Adrenal gland (tissue), 12 donors: ENCODE measurements around the gene PLA2G2E. TPM values are rescaled to one million over a fixed set of nuclear protein-coding genes. Genes with fewer than 3 reads are reported as not detected.

Experiments
- DNase-seq, 7 donors: peaks; one replicate each; pipeline ENCODE4 v3.0.0-alpha.2; 2019 to 2020
- H3K27ac ChIP-seq, 5 donors: fragments of 200-600 bp; sonication (generic) in 4 of 5; 1 replicate in 3 of 5; 2 replicates in 2 of 5; pipeline versions ENCODE4 v1.5.1 to v1.8.0; 2016 to 2020; ENCODE audit warnings: mild to moderate bottlenecking in 1 of 5
- H3K27me3 ChIP-seq: fragments of 200-600 bp; 2 replicates; pipeline ENCODE4 v1.8.0; 2021
- H3K36me3 ChIP-seq, 2 donors: fragments of 200-600 bp; replicated peaks in 1 of 2; 1 replicate in 1 of 2; 2 replicates in 1 of 2; pipeline versions ENCODE4 v1.5.1 to v1.8.0; 2018 to 2022
- H3K4me1 ChIP-seq, 2 donors: fragments of 200-600 bp; replicated peaks in 1 of 2; 1 replicate in 1 of 2; 2 replicates in 1 of 2; pipeline versions ENCODE4 v1.5.1 to v1.8.0; 2018 to 2021
- H3K4me3 ChIP-seq, 4 donors: fragments of 200-600 bp; sonication (generic) in 3 of 4; one replicate each; pipeline ENCODE4 v1.5.1; 2016 to 2018
- H3K9me3 ChIP-seq, 3 donors: fragments of 200-600 bp; sonication (generic) in 1 of 3; replicated peaks in 1 of 3; 1 replicate in 2 of 3; 2 replicates in 1 of 3; pipeline versions ENCODE4 v1.5.1 to v1.8.0; 2016 to 2021
- POLR2A ChIP-seq, 2 donors: fragments of 450-650 bp; IDR thresholded peaks; one replicate each; pipeline ENCODE4 v1.6.1; 2017; ENCODE audit warnings: antibody characterized with exemption in 2 of 2, mild to moderate bottlenecking in 2 of 2, moderate library complexity in 1 of 2
- WGBS, 4 donors: extraction: QIAGEN DNeasy Blood & Tissue Kit in 2 of 4; methylation state at CpG; one replicate each; pipeline versions ENCODE4 v1.1.5 to v1.1.7; 2013 to 2017; 5-methylcytosine and 5-hydroxymethylcytosine counted together
- intact Hi-C, 2 donors: fragments of 100-400 bp; cut with DNase I; formaldehyde crosslinking; loops; one replicate each; pipeline versions ENCODE4 v1.14.1 to v1.15.0; 2022 to 2023
- polyA plus RNA-seq, 3 donors: library from polyadenylated mRNA; stranded (reverse); fragments of 200-250 nt in 2 of 3; fragments of 350-450 nt in 1 of 3; fragmentation: Illumina TruSeq in 1 of 3; extraction: RNeasy Lipid Tissue Mini Kit (QIAGEN cat#74804) in 1 of 3; gene quantifications; one replicate each; pipeline ENCODE4 v1.2.3, GENCODE V29; 2013 to 2014
- total RNA-seq, 9 donors: library from RNA; depleted of rRNA in 4 of 9; stranded (reverse); fragments of >200 nt in 4 of 9; fragments of 120-200 nt in 1 of 9; fragmentation: NEBNext Ultra II Directional in 1 of 9; extraction: Animal tissue kit (Norgen Biotek cat#: 25700) in 1 of 9; gene quantifications; one replicate each; pipeline versions ENCODE4 v1.1.0 to v1.2.4, GENCODE V29; 2013 to 2023
- TF ChIP-seq, protein P1 (sequence below), 6 experiments: fragments of 450-650 bp in 4 of 6; fragments of 200-600 bp in 2 of 6; sonication (generic) in 1 of 6; IDR thresholded peaks; 1 replicate in 5 of 6; 2 replicates in 1 of 6; pipeline versions ENCODE4 v1.5.1 to v1.8.0; 2016 to 2021; ENCODE audit warnings: antibody characterized with exemption in 6 of 6, mild to moderate bottlenecking in 2 of 6, moderate library complexity in 1 of 6
- donor health status: healthy with polysubstance abuse.
- donor health status: Bipolar disorder and iron deficiency.
- donor health status: DM: yes; HTN: yes; CAD: no.
- donor health status: DM: no; HTN: no; CAD: no.
- donor health status: DM: no; HTN: no; CAD: no.
- donor health status: DM: yes; HTN: yes; CAD: no.

PLA2G2E gene
- total and polyA plus RNA-seq, 12 donors: not detected

GRCh38 chr1:19925342-19926070 lies 2.1 kb upstream of the PLA2G2E start:
- Histone ChIP-seq H3K27me3 (no peaks in the 10 kb centered on the region), H3K27ac (no peak overlapping the region), H3K36me3 (no peaks in the 10 kb centered on the region), H3K4me1 (no peaks in the 10 kb centered on the region), H3K9me3 (no peaks in the 10 kb centered on the region), H3K4me3 (no peak overlapping the region)
- TF ChIP-seq, protein P1, sequence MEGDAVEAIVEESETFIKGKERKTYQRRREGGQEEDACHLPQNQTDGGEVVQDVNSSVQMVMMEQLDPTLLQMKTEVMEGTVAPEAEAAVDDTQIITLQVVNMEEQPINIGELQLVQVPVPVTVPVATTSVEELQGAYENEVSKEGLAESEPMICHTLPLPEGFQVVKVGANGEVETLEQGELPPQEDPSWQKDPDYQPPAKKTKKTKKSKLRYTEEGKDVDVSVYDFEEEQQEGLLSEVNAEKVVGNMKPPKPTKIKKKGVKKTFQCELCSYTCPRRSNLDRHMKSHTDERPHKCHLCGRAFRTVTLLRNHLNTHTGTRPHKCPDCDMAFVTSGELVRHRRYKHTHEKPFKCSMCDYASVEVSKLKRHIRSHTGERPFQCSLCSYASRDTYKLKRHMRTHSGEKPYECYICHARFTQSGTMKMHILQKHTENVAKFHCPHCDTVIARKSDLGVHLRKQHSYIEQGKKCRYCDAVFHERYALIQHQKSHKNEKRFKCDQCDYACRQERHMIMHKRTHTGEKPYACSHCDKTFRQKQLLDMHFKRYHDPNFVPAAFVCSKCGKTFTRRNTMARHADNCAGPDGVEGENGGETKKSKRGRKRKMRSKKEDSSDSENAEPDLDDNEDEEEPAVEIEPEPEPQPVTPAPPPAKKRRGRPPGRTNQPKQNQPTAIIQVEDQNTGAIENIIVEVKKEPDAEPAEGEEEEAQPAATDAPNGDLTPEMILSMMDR (IDR thresholded peaks at IDR 0.05): no peak
- no peak for TF ChIP-seq POLR2A (IDR thresholded peaks at IDR 0.05)
- intact Hi-C loops: no loop called here
- 68 to 76% (median 71%) methylated on average over 7 of the region's 7 CpGs for WGBS, 4 donors
- no peak for DNase-seq

DNA sequence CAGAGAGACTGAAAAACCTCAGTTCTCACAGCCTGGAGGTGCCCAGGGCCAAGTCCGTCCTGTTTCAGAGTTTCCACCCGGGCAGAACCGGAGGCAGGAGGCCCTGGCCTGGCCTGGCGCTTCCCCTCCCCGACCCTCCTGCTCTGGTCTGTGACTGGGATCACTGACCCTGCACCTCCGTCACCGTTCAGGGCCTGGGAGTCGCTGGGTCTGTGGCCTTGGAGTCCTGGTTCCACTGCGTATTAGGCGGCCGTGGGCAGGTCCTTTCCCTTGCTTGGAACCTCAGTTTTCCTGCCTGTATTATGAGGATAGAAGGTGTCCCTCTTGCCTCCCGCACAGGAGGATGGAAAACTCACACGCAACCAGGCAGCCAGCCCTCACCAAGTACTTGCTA lies 533 bp upstream of the PLA2G2E start:
- Histone ChIP-seq H3K27me3 (no peaks in the 10 kb centered on the region), H3K4me3 (no peak overlapping the region), H3K4me1 (no peaks in the 10 kb centered on the region), H3K9me3 (no peaks in the 10 kb centered on the region), H3K36me3 (no peaks in the 10 kb centered on the region), H3K27ac (no peak overlapping the region)
- DNase-seq: no peak
- intact Hi-C loops: loop anchor here in 1 of 2 donors (5.0 kb wide), 1 partner anchor 228 kb away; no protein-coding TSS in a partner anchor
- no peak for TF ChIP-seq POLR2A (IDR thresholded peaks at IDR 0.05)
- TF ChIP-seq, protein P1 (IDR thresholded peaks at IDR 0.05): no peak
- 51 to 74% (median 66%) methylated on average over 11 to 13 of the region's 13 CpGs for WGBS, 4 donors

DNA sequence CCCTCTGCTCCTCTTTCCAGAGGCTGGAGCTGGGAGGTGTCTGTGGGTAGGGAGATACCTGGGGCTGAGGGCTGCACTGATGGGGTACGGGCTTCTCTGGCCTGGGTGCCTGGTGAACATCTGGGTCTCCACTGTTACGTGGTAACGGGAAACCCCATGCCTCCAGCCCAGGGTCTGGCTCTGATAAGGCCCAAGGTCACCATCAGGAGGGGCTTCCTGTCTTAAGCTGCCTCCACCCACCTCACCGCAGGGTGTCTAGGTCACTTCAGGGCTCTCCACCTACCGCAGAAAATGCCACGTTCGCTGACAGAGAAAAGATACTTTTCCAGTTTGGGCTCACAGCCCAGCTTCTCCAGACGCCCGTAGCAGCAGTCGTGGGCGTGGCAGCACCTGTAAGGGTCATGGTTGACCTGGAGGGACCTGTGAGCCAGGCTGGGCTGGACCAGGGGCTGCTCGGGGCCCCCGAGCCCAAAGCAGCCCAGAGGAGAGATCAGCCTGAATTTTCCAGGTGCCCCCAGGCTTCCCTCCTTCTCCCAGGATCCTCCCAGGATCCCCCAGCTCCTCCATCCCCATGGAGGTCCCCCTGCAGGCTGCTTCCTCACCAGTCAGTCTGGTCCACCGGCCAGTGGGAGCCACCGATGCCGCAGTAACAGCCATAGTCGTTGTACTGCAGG lies 1.3 kb downstream of the PLA2G2E start:
- intact Hi-C loops: loop anchor here in 1 of 2 donors (5.0 kb wide), 1 partner anchor 230 kb away; no protein-coding TSS in a partner anchor

DNA sequence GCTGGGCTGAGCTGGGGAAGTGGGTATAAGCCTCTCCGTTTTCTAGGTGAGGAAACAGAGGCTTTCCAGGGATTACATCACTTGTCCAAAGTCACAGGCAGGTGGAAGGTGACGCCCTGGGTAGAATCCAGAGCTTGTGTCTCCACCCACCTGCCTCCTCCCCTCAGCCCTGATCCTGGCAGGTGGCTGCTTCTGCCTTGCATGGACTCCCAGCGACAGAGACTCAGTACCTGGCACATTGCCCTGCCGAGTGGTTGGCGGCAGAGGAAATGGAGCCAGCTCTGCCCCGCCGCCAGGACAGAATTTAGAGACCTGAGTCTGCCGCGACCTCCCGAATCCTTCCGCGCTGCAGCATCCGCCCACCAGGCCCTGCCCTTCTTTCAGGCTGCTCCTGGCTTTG lies 2.1 kb downstream of the PLA2G2E start:
- intact Hi-C loops: loop anchor here in 1 of 2 donors (5.0 kb wide), 1 partner anchor 231 kb away; no protein-coding TSS in a partner anchor
- DNase-seq: no peak
- no peak for TF ChIP-seq POLR2A (IDR thresholded peaks at IDR 0.05)
- TF ChIP-seq, protein P1 (IDR thresholded peaks at IDR 0.05): no peak
- Histone ChIP-seq H3K36me3 (no peaks in the 10 kb centered on the region), H3K27me3 (no peaks in the 10 kb centered on the region), H3K4me1 (no peaks in the 10 kb centered on the region), H3K27ac (no peak overlapping the region), H3K4me3 (no peak overlapping the region), H3K9me3 (no peaks in the 10 kb centered on the region)
- WGBS, 4 donors: 80 to 87% (median 83%) methylated on average over 11 to 13 of the region's 13 CpGs

More for the DNA sequence above, 1.3 kb downstream of the PLA2G2E start:
- no peak for DNase-seq
- Histone ChIP-seq H3K4me1 (no peaks in the 10 kb centered on the region), H3K27me3 (no peaks in the 10 kb centered on the region), H3K9me3 (no peaks in the 10 kb centered on the region), H3K36me3 (no peaks in the 10 kb centered on the region), H3K27ac (no peak overlapping the region), H3K4me3 (no peak overlapping the region)
- 63 to 83% (median 66%) methylated on average over 9 to 17 of the region's 17 CpGs for WGBS, 4 donors
- TF ChIP-seq, protein P1 (IDR thresholded peaks at IDR 0.05): no peak
- TF ChIP-seq POLR2A (IDR thresholded peaks at IDR 0.05): no peak
